Gastrocnemius medialis (tissue), 4 donors: ENCODE results near the gene DNM1.

Experiments
- POLR2A ChIP-seq, 2 donors: fragments of 450-650 bp; IDR thresholded peaks; one replicate each; pipeline ENCODE4 v1.6.1; 2017; ENCODE audit warnings: antibody characterized with exemption in 2 of 2, mild to moderate bottlenecking in 2 of 2, moderate library complexity in 2 of 2
- TF ChIP-seq, protein P1 (sequence below), 5 experiments: fragments of 450-650 bp in 3 of 5; fragments of 200-600 bp in 2 of 5; sonication (generic) in 2 of 5; IDR thresholded peaks in 4 of 5; conservative IDR thresholded peaks in 1 of 5; 1 replicate in 4 of 5; 2 replicates in 1 of 5; pipeline ENCODE4 v1.5.1; 2016 to 2019; ENCODE audit warnings: antibody characterized with exemption in 5 of 5, mild to moderate bottlenecking in 3 of 5, moderate library complexity in 3 of 5

DNA sequence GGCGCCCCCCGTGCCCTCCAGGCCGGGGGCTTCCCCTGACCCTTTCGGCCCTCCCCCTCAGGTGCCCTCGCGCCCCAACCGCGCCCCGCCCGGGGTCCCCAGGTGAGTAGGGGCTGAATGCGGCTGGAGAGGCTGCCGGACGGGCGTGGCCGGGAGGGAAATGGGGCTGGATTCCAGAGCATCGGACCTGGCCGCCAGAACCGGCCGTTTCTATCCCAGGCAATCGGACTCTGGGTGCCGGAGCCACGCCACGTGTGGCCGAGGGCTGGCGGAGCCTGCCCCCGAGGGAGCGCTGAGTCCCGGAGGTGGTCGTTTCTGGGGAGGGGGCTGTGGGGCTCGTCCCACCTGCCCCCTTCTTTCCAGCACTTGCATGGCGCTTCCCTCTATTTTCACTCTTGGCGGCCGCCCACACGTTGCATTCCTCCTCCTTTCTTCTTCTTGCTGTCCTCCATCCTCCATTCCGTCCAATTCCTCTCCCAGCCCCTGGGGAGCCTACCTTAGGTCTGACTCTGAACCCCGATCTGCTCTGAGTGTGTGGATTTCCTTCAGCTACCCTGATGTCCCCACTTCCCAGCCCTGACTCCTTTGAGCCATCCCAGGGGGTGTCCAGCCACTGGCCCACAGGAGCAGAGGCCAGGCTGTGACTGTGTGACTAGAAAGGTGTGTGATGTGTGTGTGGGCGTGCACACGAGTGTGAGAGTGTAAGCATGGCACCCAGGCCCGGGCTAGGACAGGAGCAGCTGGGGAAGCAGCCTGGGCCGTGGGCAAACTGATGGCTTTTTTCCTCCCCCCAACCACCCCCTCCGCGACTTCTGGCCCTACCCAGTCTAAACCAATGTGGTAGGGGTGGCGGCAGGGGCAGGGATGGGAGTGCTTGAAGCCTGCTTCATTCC, 47.9 kb downstream of the DNM1 start:
- TF ChIP-seq, protein P1, sequence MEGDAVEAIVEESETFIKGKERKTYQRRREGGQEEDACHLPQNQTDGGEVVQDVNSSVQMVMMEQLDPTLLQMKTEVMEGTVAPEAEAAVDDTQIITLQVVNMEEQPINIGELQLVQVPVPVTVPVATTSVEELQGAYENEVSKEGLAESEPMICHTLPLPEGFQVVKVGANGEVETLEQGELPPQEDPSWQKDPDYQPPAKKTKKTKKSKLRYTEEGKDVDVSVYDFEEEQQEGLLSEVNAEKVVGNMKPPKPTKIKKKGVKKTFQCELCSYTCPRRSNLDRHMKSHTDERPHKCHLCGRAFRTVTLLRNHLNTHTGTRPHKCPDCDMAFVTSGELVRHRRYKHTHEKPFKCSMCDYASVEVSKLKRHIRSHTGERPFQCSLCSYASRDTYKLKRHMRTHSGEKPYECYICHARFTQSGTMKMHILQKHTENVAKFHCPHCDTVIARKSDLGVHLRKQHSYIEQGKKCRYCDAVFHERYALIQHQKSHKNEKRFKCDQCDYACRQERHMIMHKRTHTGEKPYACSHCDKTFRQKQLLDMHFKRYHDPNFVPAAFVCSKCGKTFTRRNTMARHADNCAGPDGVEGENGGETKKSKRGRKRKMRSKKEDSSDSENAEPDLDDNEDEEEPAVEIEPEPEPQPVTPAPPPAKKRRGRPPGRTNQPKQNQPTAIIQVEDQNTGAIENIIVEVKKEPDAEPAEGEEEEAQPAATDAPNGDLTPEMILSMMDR (IDR thresholded peaks at IDR 0.05 in 4 of 5, conservative IDR thresholded peaks at IDR 0.05 in 1 of 5): no peak
- no peak for TF ChIP-seq POLR2A (IDR thresholded peaks at IDR 0.05)
